Endothelial cell of umbilical vein (primary cell): ENCODE results near the gene IP6K1. TPM values are rescaled to one million over a fixed set of nuclear protein-coding genes. Genes with fewer than 3 reads are reported as not detected.

ENCODE experiments used
- BruUV-seq: library from RNA; stranded (reverse); fragments of 400-500 nt; replicated peaks from 2 replicates; lab custom pipeline; 2021; lab: Mats Ljungman, UMichigan
- CTCF ChIA-PET: fragments of 300-600, 350-600 bp; sonication (Branson Sonifier 250); formaldehyde crosslinking; loops from one replicate; lab custom pipeline; 2021; ENCODE audit warnings: antibody characterized with exemption, inconsistent platforms; lab: Charles Lee
- POLR2A ChIA-PET: fragments of 300-600, 350-600 bp; sonication (Branson Sonifier 250); formaldehyde crosslinking; loops from one replicate; lab custom pipeline; 2021; ENCODE audit warnings: antibody characterized with exemption, inconsistent platforms; lab: Charles Lee
- DNase-seq: peaks from one replicate; pipeline ENCODE4 v3.0.0-alpha.2; 2011; ENCODE audit warnings: low read depth, low spot score
- FAIRE-seq: peaks from 2 replicates; lab custom pipeline; 2011; peaks lifted over from hg19 to GRCh38; lab: Jason Lieb, UNC
- H2AFZ ChIP-seq: 2 replicates; pipeline ENCODE4 v1.6.0; 2012; ENCODE audit warnings: low read depth, low read length, control low read depth, inconsistent platforms
- H3K27ac ChIP-seq: 2 replicates; pipeline ENCODE4 v1.5.1; 2011; ENCODE audit warnings: low read depth, mild to moderate bottlenecking, control low read depth, low read length, moderate library complexity; ENCODE audit not compliant: insufficient read depth
- H3K27me3 ChIP-seq, 2 experiments: 2 replicates each; pipeline versions ENCODE4 v1.6.0 to v1.6.1; 2011; ENCODE audit warnings: low read length in 2 of 2, mixed read lengths in 1 of 2; ENCODE audit not compliant: control insufficient read depth in 2 of 2, insufficient read depth in 2 of 2
- H3K36me3 ChIP-seq, 2 experiments: 2 replicates in 1 of 2; 3 replicates in 1 of 2; pipeline ENCODE4 v1.5.1; 2011; ENCODE audit warnings: low read length in 2 of 2, mild to moderate bottlenecking in 1 of 2, moderate library complexity in 1 of 2; ENCODE audit not compliant: control insufficient read depth in 2 of 2, insufficient read depth in 2 of 2; ENCODE audit errors: extremely low read depth in 1 of 2
- H3K4me1 ChIP-seq: 3 replicates; pipeline ENCODE4 v1.5.1; 2011; ENCODE audit warnings: mild to moderate bottlenecking, low read length; ENCODE audit not compliant: control insufficient read depth, insufficient read depth; ENCODE audit errors: extremely low read depth
- H3K4me2 ChIP-seq: 2 replicates; pipeline ENCODE4 v1.6.1; 2011; ENCODE audit warnings: low read length, control low read depth, mixed read lengths; ENCODE audit not compliant: insufficient read depth
- H3K4me3 ChIP-seq, 3 experiments: fragments of 200-600 bp in 1 of 3; sonication (generic), shearing (Covaris generic) in 1 of 3; replicated peaks in 1 of 3; 2 replicates each; pipeline ENCODE4 v1.5.1; 2011 to 2016; ENCODE audit warnings: control low read depth in 3 of 3, low read length in 3 of 3, mild to moderate bottlenecking in 2 of 3, inconsistent platforms in 1 of 3, low read depth in 1 of 3, moderate library complexity in 1 of 3; ENCODE audit not compliant: insufficient read depth in 1 of 3
- H3K79me2 ChIP-seq: 2 replicates; pipeline ENCODE4 v1.6.0; 2012; ENCODE audit warnings: low read length, inconsistent platforms; ENCODE audit not compliant: control insufficient read depth, insufficient read depth
- H3K9ac ChIP-seq: replicated peaks from 2 replicates; pipeline ENCODE3; 2011; ENCODE audit warnings: low read length, control low read depth; ENCODE audit not compliant: insufficient read depth; ENCODE audit errors: extremely low read depth
- H3K9me1 ChIP-seq: replicated peaks from 3 replicates; pipeline ENCODE4 v1.6.0; 2011; ENCODE audit warnings: mild to moderate bottlenecking, low read length; ENCODE audit not compliant: control insufficient read depth, insufficient read depth; ENCODE audit errors: extremely low read depth
- H3K9me3 ChIP-seq: replicated peaks from 2 replicates; pipeline ENCODE4 v1.5.1; 2012; ENCODE audit warnings: low read length, inconsistent platforms; ENCODE audit not compliant: control insufficient read depth, insufficient read depth
- H4K20me1 ChIP-seq: replicated peaks from 2 replicates; pipeline ENCODE3; 2011; ENCODE audit warnings: mild to moderate bottlenecking, low read length; ENCODE audit not compliant: control insufficient read depth, insufficient read depth; ENCODE audit errors: extremely low read depth
- CTCF ChIP-seq, 2 donors: IDR thresholded peaks; 1 replicate in 1 of 2; 2 replicates in 1 of 2; pipeline ENCODE4 v1.5.1; 2011; ENCODE audit warnings: low read length in 2 of 2, mild to moderate bottlenecking in 2 of 2, moderate library complexity in 2 of 2, control low read depth in 1 of 2, inconsistent platforms in 1 of 2, low read depth in 1 of 2; ENCODE audit not compliant: insufficient read depth in 1 of 2; ENCODE audit errors: extremely low read depth in 1 of 2
- EZH2 ChIP-seq: IDR thresholded peaks from 2 replicates; pipeline ENCODE4 v1.6.1; 2012; ENCODE audit warnings: borderline replicate concordance, low read depth, mild to moderate bottlenecking, moderate library complexity, low read length, inconsistent platforms; ENCODE audit not compliant: severe bottlenecking
- FOS ChIP-seq: IDR thresholded peaks from 2 replicates; pipeline ENCODE4 v1.6.1; 2011; ENCODE audit warnings: mild to moderate bottlenecking, low read length, moderate library complexity, borderline replicate concordance; ENCODE audit not compliant: insufficient read depth
- GATA2 ChIP-seq: IDR thresholded peaks from 2 replicates; pipeline ENCODE4 v1.7.0; 2011; ENCODE audit warnings: low read depth, mild to moderate bottlenecking, moderate library complexity, mixed read lengths, low read length; ENCODE audit not compliant: insufficient read length, insufficient read depth
- JUN ChIP-seq: IDR thresholded peaks from 2 replicates; pipeline ENCODE4 v1.6.1; 2011; ENCODE audit warnings: borderline replicate concordance, low read depth; ENCODE audit not compliant: insufficient read length, insufficient read depth
- MAX ChIP-seq: IDR thresholded peaks from 2 replicates; pipeline ENCODE4 v1.6.1; 2011; ENCODE audit not compliant: insufficient read depth, insufficient read length
- MYC ChIP-seq: IDR thresholded peaks from one replicate; pipeline ENCODE4 v1.6.1; 2011; ENCODE audit warnings: mild to moderate bottlenecking, low read depth, low read length
- POLR2A ChIP-seq: IDR thresholded peaks from 2 replicates; pipeline ENCODE4 v1.6.1; 2012; ENCODE audit warnings: low read depth, mild to moderate bottlenecking, control low read depth, low read length
- POLR2AphosphoS5 ChIP-seq: IDR thresholded peaks from 2 replicates; pipeline ENCODE4 v1.6.1; 2012; ENCODE audit warnings: low read depth, mild to moderate bottlenecking, control low read depth, low read length, moderate library complexity; ENCODE audit not compliant: insufficient read depth
- dilution Hi-C: fragments of 300-500 bp; cut with MboI; formaldehyde crosslinking; loops from one replicate; pipeline ENCODE4 v1.15.0; 2019; ENCODE audit warnings: low sequenced_read_pairs; ENCODE audit not compliant: extremely low pct_ligation_motif_present
- intact Hi-C: fragments of 100-400 bp; cut with micrococcal nuclease; formaldehyde crosslinking; loops from one replicate; pipeline ENCODE4 v1.10.0; 2022
- microRNA-seq: library from miRNA; unstranded; fragments of <30 nt; microRNA quantifications from one replicate; pipeline ENCODE4 v1.2.0, GENCODE V29; 2021; ENCODE audit warnings: borderline number of aligned reads, borderline replicate concordance
- polyA plus RNA-seq, 4 experiments: library from polyadenylated mRNA; depleted of rRNA in 3 of 4; stranded (reverse) in 3 of 4; unstranded in 1 of 4; fragments of >200 nt; gene quantifications; 2 replicates each; pipeline versions ENCODE4 v1.2.1 to v1.2.3, GENCODE V29; 2011 to 2012; ENCODE audit warnings: missing spikeins in 1 of 4
- small RNA-seq: library from RNA; depleted of rRNA; stranded (forward); fragments of <200 nt; gene quantifications from one replicate; pipeline ENCODE3, GENCODE V24; 2012; ENCODE audit warnings: low replicate concordance, low read depth; ENCODE audit not compliant: insufficient read depth, insufficient read length
- total RNA-seq: library from RNA; stranded (reverse); gene quantifications from 2 replicates; pipeline ENCODE4 v1.2.3, GENCODE V29; 2021

IP6K1 gene
- total and polyA plus RNA-seq, 2 donors (not counting 3 experiments of a cell fraction or from before 2014, with no cell fraction given): 42.7 to 60.8 TPM

- H4K20me1 ChIP-seq: no peaks in the 10 kb centered on the region
- BruUV-seq: no TSS peak
- H3K27me3 ChIP-seq: no peaks in the 10 kb centered on the region
- DNase-seq (no peak), FAIRE-seq (no peak)
- H3K27ac ChIP-seq: peak overlapping the region; percentile 40
- peak overlapping the region; percentile 50 for H3K9ac ChIP-seq
- no peaks in the 10 kb centered on the region for H3K9me3 ChIP-seq
- dilution Hi-C loops (no loop called here), intact Hi-C loops (loop anchor here (1.0 kb wide), 1 partner anchor 15 kb away; the partner anchor contains the start of genes MST1 and RNF123)
- no peak for TF ChIP-seq CTCF (IDR thresholded peaks at IDR 0.05; ENCODE audit: extremely low read depth in 1 of 2, insufficient read depth in 1 of 2, low read depth in 1 of 2, low read length in 2 of 2)
- TF ChIP-seq EZH2: no peak
- TF ChIP-seq FOS: no peak
- TF ChIP-seq MAX: no peak
- no peak for TF ChIP-seq POLR2AphosphoS5
- no peak for TF ChIP-seq GATA2
- TF ChIP-seq JUN: no peak
- no peak for TF ChIP-seq POLR2A
- no peak for TF ChIP-seq MYC
- H2AFZ ChIP-seq: peak overlapping the region; percentile 52
- H3K4me2 ChIP-seq: peak overlapping the region; percentile 11
- peaks cover 3% of the 10 kb centered on the region for H3K79me2 ChIP-seq
- peaks cover 4% of the 10 kb centered on the region for H3K4me1 ChIP-seq
- POLR2A ChIA-PET: no interaction called here
- H3K9me1 ChIP-seq: no peaks in the 10 kb centered on the region
- CTCF ChIA-PET: interaction anchor here (2.2 kb wide), 1 partner anchor 135 kb away, joined by 11 read pairs; no protein-coding TSS in a partner anchor
- H3K4me3 ChIP-seq: peak overlapping the region; percentile 41 to 47 (median 44)
- H3K36me3 ChIP-seq: peaks cover 0 to under 1% of the 10 kb centered on the region in 2 experiments
These were observed 111.8 kb downstream of the IP6K1 start for GRCh38 chr3:49674497-49674983.

Small RNA genes lying within 50 kb of the gene (microRNA-seq; reads per million reads assigned to microRNA genes)
- not detected for gene MIR5193

Small RNA genes lying within 50 kb of the gene (small RNA-seq; reads per million reads assigned to genes)
- gene AMIGO3: not detected
- not detected for gene COX6CP14

Other genes with a start within 250 kb of the IP6K1 start
- 0.27 and 0.28 TPM in 2 replicates for gene BSN, start 232.1 kb downstream of the IP6K1 start, total RNA-seq
- 0.03 and 0.04 TPM in 2 replicates for gene BSN, start 232.1 kb downstream of the IP6K1 start, polyA plus RNA-seq
- 68.2 and 77.9 TPM in 2 replicates for gene APEH, start 112.2 kb downstream of the IP6K1 start, total RNA-seq
- gene APEH, start 112.2 kb downstream of the IP6K1 start, polyA plus RNA-seq: 74.3 and 74.8 TPM in 2 replicates
- 6.1 and 8.7 TPM in 2 replicates for gene MST1, start 97.1 kb downstream of the IP6K1 start, total RNA-seq
- gene MST1, start 97.1 kb downstream of the IP6K1 start, polyA plus RNA-seq: 15.3 and 17.5 TPM in 2 replicates
- 43.4 and 51.0 TPM in 2 replicates for gene RNF123, start 97.0 kb downstream of the IP6K1 start, total RNA-seq
- 59.3 and 67.2 TPM in 2 replicates for gene RNF123, start 97.0 kb downstream of the IP6K1 start, polyA plus RNA-seq
- gene AMIGO3, start 66.9 kb downstream of the IP6K1 start, total RNA-seq: 0.21 TPM in 1 of 2 replicates, not detected in the other
- 0.21 and 1.2 TPM in 2 replicates for gene AMIGO3, start 66.9 kb downstream of the IP6K1 start, polyA plus RNA-seq
- gene GMPPB, start 62.6 kb downstream of the IP6K1 start, total RNA-seq: 52.5 and 54.5 TPM in 2 replicates
- gene GMPPB, start 62.6 kb downstream of the IP6K1 start, polyA plus RNA-seq: 61.2 and 62.0 TPM in 2 replicates
- gene CDHR4, start 13.3 kb upstream of the IP6K1 start, total RNA-seq: not detected in 2 replicates
- 0.19 TPM in 1 of 2 replicates, not detected in the other for gene CDHR4, start 13.3 kb upstream of the IP6K1 start, polyA plus RNA-seq
- gene INKA1, start 16.7 kb upstream of the IP6K1 start, total RNA-seq: 24.0 and 26.5 TPM in 2 replicates
- gene INKA1, start 16.7 kb upstream of the IP6K1 start, polyA plus RNA-seq: 37.8 and 57.7 TPM in 2 replicates
- gene UBA7, start 27.4 kb upstream of the IP6K1 start, total RNA-seq: 41.9 and 57.4 TPM in 2 replicates
- gene UBA7, start 27.4 kb upstream of the IP6K1 start, polyA plus RNA-seq: 80.7 and 98.7 TPM in 2 replicates
- 11.5 and 13.4 TPM in 2 replicates for gene TRAIP, start 70.0 kb upstream of the IP6K1 start, total RNA-seq
- gene TRAIP, start 70.0 kb upstream of the IP6K1 start, polyA plus RNA-seq: 8.6 and 9.5 TPM in 2 replicates
- not detected in 2 replicates for gene CAMKV, start 83.4 kb upstream of the IP6K1 start, total RNA-seq
- gene CAMKV, start 83.4 kb upstream of the IP6K1 start, polyA plus RNA-seq: not detected in 2 replicates
- gene MST1R, start 117.3 kb upstream of the IP6K1 start, total RNA-seq: 0.93 and 1.5 TPM in 2 replicates
- 2.4 and 3.6 TPM in 2 replicates for gene MST1R, start 117.3 kb upstream of the IP6K1 start, polyA plus RNA-seq
- 17.0 and 17.5 TPM in 2 replicates for gene MON1A, start 143.3 kb upstream of the IP6K1 start, total RNA-seq
- 31.1 and 37.0 TPM in 2 replicates for gene MON1A, start 143.3 kb upstream of the IP6K1 start, polyA plus RNA-seq
- gene RBM6, start 153.6 kb upstream of the IP6K1 start, total RNA-seq: 94.5 and 96.0 TPM in 2 replicates
- gene RBM6, start 153.6 kb upstream of the IP6K1 start, polyA plus RNA-seq: 24.6 and 30.4 TPM in 2 replicates